Smooth muscle cell of the pulmonary artery (primary cell): ENCODE data around the gene EPHA1. TPM values are rescaled to one million over a fixed set of nuclear protein-coding genes. Genes with fewer than 3 reads are reported as not detected.

ENCODE experiments used
- total RNA-seq: library from RNA; depleted of rRNA; stranded (reverse); fragments of >200 nt; gene quantifications from 2 replicates; pipeline ENCODE4 v1.2.3, GENCODE V29; 2014

Gene EPHA1
- total RNA-seq = not detected in 2 replicates

GRCh38 chr7:143408686-143409561, at the start of gene EPHA1:
TSS of gene EPHA1 (minus strand) at chr7:143408856. CDS start at chr7:143408805, 51 bp downstream.

GRCh38 chr7:143443153-143443552, 34.5 kb upstream of the EPHA1 start, which contains the start of gene TAS2R60:
TSS of gene TAS2R60 (plus strand) at chr7:143443453. CDS start at chr7:143443453, 0 bp downstream.

GRCh38 chr7:143380646-143381426, 27.8 kb downstream of the EPHA1 start, which contains the start of gene ZYX:
TSS of gene ZYX (plus strand) at chr7:143381345. CDS start at chr7:143381572, 227 bp downstream.

GRCh38 chr7:143362131-143363015, 46.3 kb downstream of the EPHA1 start, which contains the start of gene FAM131B:
TSS of gene FAM131B (minus strand) at chr7:143362713. CDS start at chr7:143362603, 110 bp downstream.

Other genes with a start within 250 kb of the EPHA1 start
- not detected in 2 replicates for gene TAS2R39, start 225.4 kb downstream of the EPHA1 start, total RNA-seq
- gene TAS2R40, start 186.8 kb downstream of the EPHA1 start, total RNA-seq = not detected in 2 replicates
- gene GSTK1, start 145.4 kb downstream of the EPHA1 start, total RNA-seq = 71.8 and 80.3 TPM in 2 replicates
- gene TMEM139, start 123.9 kb downstream of the EPHA1 start, total RNA-seq = 0.23 TPM in 1 of 2 replicates, not detected in the other
- gene CASP2, start 120.5 kb downstream of the EPHA1 start, total RNA-seq = 12.4 and 13.6 TPM in 2 replicates
- 0.07 TPM in 1 of 2 replicates, not detected in the other for gene CLCN1, start 92.7 kb downstream of the EPHA1 start, total RNA-seq
- 3.2 and 9.1 TPM in 2 replicates for gene FAM131B, start 46.1 kb downstream of the EPHA1 start, total RNA-seq
- 62.0 and 92.3 TPM in 2 replicates for gene ZYX, start 27.5 kb downstream of the EPHA1 start, total RNA-seq
- gene TAS2R60, start 34.6 kb upstream of the EPHA1 start, total RNA-seq = 0.07 TPM in 1 of 2 replicates, not detected in the other
- not detected in 2 replicates for gene TAS2R41, start 69.0 kb upstream of the EPHA1 start, total RNA-seq
- 0.36 TPM in 1 of 2 replicates, not detected in the other for gene CTAGE15, start 162.9 kb upstream of the EPHA1 start, total RNA-seq
- gene TCAF2, start 212.1 kb upstream of the EPHA1 start, total RNA-seq = 3.5 and 7.2 TPM in 2 replicates